Caki2 (cell line): Measurements from ENCODE around the gene NR2F1-AS1. TPM values are rescaled to one million over a fixed set of nuclear protein-coding genes. Genes with fewer than 3 reads are reported as not detected.
"Not testable (repeated sequence)": the region's sequence is repeated elsewhere in the genome, so short reads cannot be mapped to it uniquely, and the experiment has no call there.

Experiments
- DNase-seq: peaks from one replicate; pipeline ENCODE4 v3.0.0-alpha.2; 2015; ENCODE audit warnings: low read depth
- in situ Hi-C: cut with HindIII; loops from 2 replicates; pipeline ENCODE4 v1.10.0; 2016; ENCODE audit warnings: low sequenced_read_pairs, low pct_unique_long_range_greater_than_20kb, mixed read lengths
- total RNA-seq: library from RNA; depleted of rRNA; stranded (reverse); fragments of >200 nt; shearing (Covaris generic); gene quantifications from 2 replicates; pipeline ENCODE4 v1.2.3, GENCODE V29; 2014; ENCODE audit warnings: low replicate concordance

Gene NR2F1-AS1
- total RNA-seq, 1 experiment from 2014 or later, result not detected

GRCh38 chr5:93423300-93423699 lies 157.7 kb downstream of the NR2F1-AS1 start:
- no peak for DNase-seq
- in situ Hi-C loops, result no loop called here

DNA sequence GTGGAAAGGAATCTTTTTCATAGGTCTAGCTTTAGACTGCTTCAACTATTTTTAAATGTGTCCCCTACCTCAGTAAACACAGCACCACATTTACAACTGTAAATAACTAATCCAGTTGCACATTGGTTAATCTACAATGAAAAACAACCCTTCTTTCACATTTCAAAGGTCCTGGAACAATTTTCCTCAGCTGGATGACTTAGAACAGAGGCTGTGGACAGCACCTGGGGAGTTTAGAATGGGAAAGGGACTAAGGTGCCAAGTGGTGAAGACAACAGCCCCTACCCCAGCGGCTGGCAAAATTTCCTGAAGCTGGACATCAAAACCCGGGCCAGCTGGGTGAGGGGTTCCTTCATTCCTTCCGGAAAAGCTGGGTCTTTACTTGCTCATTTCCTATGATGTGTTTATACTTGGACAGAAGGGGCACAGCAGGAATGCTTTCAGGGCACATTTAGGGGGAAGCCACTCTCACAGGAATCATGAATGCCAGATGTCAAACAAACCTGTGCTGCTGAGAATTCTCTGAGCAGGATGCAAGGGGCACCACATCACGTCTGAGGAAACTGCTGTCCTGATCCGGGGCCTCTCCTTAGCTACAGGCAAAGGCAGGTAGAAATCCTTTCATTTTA lies 158.3 kb downstream of the NR2F1-AS1 start:
- in situ Hi-C loops, result no loop called here
- no peak for DNase-seq

DNA sequence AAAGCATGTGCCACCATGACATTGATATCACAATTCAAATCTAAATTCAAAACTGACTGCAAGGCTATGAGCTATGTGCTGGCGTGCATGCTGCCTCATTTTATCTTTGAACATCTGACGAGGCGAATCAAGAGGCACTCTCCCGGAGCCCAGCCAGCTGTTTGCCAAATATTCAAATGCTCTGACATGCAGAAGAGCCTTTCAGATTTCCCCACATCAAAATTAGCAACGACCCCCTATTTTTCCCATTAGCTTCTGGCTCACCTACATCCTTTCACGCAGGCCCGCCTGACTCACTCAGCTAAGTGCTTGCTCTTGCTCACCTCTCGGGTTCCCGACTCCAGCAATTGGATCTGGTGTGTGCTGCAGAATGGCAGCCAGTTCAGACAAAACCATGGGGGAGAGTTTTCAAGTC lies 159.0 kb downstream of the NR2F1-AS1 start:
- in situ Hi-C loops, result no loop called here
- DNase-seq, result no peak

GRCh38 chr5:93421468-93421867 lies 159.6 kb downstream of the NR2F1-AS1 start:
- in situ Hi-C loops, result no loop called here
- no peak for DNase-seq

DNA sequence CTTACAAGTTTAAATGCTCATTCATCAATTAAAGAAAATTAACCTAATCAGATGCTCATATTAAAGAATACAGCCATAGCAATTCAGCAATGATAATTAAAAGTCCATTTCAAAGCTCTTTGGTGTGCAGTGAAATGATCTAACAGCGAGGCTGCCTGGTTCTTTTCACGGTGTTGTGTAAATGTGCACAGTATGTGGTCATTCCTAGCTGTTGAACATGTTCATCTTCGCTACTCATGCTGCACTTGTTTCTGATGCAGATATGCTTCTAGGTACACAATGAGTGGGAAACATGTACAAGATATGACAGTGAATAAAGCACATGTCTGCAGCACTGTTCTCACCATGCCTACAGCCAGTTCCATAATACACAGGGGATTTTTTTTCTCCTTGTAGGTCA lies 163.5 kb downstream of the NR2F1-AS1 start:
- DNase-seq, result no peak
- in situ Hi-C loops, result no loop called here

- no peak for DNase-seq
- in situ Hi-C loops, result no loop called here
Measured at GRCh38 chr5:93415819-93416218, 165.2 kb downstream of the NR2F1-AS1 start.

DNA sequence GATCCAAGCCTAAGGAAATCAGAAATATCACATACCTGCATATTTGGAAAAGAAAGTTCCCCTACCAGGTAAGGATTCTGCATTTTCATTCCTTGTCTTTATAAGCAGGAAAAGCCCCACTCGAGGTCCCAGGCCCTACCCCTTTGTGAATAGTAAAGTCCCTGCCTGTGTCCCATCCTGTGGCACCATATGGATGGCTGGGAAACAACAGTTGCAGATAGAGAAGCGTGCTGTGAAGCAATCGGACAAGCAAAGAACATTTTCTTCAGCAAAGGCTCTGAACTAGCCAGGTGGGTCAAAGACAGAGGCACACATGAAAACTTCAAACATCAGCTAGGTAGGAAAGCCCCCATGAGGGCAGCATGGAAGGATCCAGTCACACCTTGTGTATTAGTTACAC lies 169.3 kb downstream of the NR2F1-AS1 start:
- no peak for DNase-seq
- in situ Hi-C loops, result no loop called here

DNA sequence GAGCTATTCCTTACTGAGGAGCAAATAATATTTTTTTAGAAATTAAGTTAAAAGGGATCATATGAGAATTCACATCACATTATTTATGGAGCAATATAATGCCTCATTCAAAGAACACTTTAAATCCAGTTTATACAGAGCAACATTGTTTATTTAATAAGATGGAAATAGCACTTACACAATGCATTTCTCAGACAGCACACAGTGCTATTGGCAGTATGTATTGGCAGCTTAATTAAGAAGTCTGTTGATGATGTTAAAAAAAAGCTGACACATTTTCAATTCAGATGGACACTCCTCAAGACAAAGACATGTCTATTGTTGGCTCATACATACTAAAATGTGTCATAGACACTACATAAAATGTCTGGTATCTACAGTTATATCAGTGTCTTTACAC lies 171.3 kb downstream of the NR2F1-AS1 start:
- DNase-seq, result no peak
- in situ Hi-C loops, result no loop called here

DNA sequence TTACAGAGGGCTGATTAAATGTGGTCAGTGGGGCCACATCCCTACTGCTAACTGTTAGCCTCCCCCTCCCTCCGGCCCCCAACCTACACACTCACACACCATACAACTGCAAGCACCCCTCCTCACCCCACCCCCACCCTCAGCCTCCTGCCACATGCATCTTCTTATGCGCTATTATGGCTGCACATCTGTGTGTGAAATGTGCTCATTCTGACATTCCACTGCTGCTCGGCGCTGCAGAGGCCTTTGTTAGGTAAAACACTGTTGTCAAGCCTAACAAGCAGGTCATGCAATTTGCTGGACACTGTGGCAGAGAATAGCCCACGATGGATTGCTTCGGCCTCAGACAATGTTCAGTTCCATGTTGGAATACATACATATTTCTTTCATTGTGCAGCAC lies 173.6 kb downstream of the NR2F1-AS1 start:
- in situ Hi-C loops, result no loop called here

GRCh38 chr5:93406971-93407401 lies 174.0 kb downstream of the NR2F1-AS1 start:
- in situ Hi-C loops, result no loop called here
- no peak for DNase-seq

More for the DNA sequence above, 173.6 kb downstream of the NR2F1-AS1 start:
- DNase-seq, result no peak

DNA sequence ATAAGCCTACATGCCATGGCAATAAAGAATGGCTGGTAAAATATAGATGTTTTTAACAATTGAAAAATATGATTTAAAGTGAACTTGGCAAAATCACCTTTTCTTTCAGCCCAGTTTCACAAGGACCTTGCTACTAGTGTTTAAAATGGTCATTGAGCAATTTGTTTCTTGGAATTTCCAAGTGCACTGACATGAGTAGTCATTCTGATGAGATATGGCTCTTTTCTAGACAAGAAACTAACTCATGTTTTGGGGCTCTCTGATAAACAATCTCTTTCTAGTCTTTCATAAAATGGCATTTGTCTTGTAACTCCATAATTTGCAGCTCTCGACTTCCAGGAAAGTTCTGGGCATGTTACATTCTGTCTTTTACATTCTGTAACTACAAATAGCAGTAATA lies 176.8 kb downstream of the NR2F1-AS1 start:
- in situ Hi-C loops, result no loop called here
- no peak for DNase-seq

DNA sequence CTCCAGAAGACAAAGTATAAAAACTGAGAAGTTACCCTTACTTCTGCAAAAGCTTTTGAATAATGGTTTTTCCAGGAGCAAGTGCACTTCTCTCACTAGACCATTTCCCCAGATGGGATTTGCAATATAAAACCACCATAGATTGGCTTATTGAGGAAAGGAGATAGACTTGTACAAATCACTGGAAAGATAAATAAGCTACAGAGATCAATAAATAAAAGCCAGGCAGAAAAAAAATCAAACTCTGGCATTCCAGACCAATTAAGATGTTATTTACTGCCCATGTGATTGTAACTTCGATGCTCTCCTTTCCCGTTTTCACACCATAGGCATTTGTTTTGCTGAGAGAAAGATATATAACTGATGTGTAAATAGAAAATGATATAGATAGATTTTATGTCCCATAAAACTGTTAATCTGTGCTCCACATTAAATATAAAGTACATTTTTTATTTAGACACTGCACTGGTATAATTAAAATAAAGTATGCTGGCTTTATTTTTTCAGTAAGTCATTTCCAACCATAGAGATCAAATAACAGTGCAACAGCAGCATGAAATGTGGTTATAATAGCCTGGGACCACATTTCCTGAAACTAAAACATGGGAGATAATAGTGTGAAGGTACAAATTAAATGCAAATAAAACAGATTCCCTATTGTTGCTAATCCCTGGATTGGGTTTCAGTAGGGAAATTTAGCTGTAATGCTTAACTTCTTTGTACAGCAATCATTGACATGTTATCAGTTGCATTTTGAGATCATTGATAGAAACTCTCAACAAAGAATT lies 177.7 kb downstream of the NR2F1-AS1 start:
- in situ Hi-C loops, result no loop called here
- DNase-seq, result no peak

DNA sequence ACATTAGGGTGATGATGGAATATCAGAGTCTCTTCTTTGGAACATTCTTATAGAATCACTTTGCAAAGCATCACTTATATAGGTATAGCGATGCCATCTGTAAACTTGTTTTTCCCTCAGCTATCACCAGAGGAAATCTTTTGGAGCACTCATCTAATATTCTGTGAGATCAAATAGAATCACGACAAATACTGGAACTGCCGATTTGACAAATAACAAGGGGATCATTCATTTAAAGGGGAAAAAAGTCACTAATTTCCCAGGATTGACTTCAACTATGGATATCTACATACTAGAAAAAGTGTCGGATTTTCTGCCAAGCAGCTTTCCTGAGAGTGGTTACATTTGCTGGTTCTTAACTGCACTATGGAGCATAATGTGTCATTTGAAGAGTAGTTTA lies 178.6 kb downstream of the NR2F1-AS1 start:
- DNase-seq, result no peak
- in situ Hi-C loops, result no loop called here

- in situ Hi-C loops, result no loop called here
- DNase-seq, result no peak
Measured at GRCh38 chr5:93401634-93402213, 179.3 kb downstream of the NR2F1-AS1 start.

DNA sequence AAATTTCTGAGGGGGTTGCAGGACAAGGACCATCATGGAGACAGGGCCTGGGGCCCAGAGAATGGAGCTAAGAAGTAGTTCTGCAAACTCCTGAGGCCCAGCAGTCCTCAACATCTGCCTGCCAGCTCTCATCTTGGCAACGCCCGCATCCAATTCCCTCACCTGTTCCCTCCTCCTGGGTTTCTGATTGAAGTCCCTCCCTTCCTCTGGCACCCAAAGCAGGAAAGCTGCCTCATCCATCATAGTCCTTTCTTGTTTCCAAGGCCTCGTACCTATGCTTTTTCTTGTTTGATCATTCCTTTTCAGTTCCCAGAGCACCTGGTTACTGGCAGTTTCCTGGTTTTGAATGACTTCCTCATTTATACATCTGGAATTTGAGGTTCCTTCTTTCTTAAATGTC lies 181.3 kb downstream of the NR2F1-AS1 start:
- no peak for DNase-seq
- in situ Hi-C loops, result no loop called here

DNA sequence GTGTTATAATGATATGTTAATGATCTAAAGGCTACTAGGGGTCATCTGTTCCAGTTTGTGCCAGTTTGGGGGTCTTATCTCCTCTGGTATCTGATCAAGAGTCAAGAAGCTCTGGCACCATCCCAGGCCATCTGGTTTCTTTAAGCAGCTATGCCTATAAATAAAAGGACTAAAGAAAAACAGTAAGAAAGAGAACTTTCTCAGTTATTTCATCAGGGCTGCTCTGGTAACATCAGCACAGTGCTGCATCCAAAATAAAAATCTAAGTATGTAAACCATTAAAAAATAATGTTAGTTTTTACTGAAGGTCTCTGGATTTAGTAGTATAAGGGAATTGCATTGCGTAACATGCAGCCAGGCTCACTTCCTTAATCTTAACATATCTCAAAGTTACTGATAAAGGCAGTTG lies 185.0 kb downstream of the NR2F1-AS1 start:
- no peak for DNase-seq
- in situ Hi-C loops, result no loop called here

DNA sequence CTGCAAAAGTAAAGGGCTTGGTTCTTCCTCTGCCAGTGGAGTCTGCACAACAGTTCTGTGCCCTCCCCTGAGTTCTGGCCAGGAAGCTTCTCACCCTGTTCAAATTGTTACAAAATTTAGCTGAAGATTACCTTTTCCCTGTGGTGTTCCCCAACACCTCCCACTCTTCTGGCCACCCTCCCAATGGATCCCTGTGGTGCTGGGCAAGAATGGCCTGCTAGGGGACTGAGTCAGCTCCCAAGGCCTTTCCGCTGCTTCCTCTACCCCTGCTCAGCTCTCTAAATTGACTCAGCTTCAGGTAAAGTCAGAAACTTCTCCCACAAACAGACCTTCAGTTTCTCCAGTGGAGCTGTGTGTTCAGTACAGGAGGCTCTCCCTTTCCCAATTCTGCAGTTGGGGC lies 186.0 kb downstream of the NR2F1-AS1 start:
- no peak for DNase-seq
- in situ Hi-C loops, result no loop called here

- in situ Hi-C loops, result no loop called here
- no peak for DNase-seq
Measured at GRCh38 chr5:93394301-93394700, 186.7 kb downstream of the NR2F1-AS1 start.

DNA sequence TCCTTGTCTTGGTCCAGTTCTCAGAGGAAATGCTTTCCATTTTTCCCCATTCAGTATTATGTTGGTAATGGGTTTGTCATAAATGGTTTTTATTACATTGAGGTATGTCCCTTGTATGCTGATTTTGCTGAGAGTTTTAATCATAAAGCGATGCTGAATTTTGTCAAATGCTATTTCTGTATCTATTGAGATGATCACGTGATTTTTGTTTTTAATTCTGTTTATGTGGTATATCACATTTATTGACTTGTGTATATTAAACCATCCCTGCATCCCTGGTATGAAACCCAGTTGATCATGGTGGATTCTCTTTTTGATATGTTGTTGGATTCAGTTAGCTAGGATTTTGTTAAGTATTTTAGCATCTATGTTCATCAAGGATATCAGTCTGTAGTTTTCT lies 189.8 kb downstream of the NR2F1-AS1 start:
- in situ Hi-C loops, result not testable (repeated sequence)

More for the DNA sequence above, 189.8 kb downstream of the NR2F1-AS1 start:
- DNase-seq, result not testable (repeated sequence)
